ENCODE measurements around the gene MDK. TPM values are rescaled to one million over a fixed set of nuclear protein-coding genes. Genes with fewer than 3 reads are reported as not detected.
A peak's percentile ranks its signal among the peaks of the same experiment; 100 is the strongest.

Gene MDK
- total and polyA plus RNA-seq, 9 donors: 211 to 634 (median 411) TPM

DNA sequence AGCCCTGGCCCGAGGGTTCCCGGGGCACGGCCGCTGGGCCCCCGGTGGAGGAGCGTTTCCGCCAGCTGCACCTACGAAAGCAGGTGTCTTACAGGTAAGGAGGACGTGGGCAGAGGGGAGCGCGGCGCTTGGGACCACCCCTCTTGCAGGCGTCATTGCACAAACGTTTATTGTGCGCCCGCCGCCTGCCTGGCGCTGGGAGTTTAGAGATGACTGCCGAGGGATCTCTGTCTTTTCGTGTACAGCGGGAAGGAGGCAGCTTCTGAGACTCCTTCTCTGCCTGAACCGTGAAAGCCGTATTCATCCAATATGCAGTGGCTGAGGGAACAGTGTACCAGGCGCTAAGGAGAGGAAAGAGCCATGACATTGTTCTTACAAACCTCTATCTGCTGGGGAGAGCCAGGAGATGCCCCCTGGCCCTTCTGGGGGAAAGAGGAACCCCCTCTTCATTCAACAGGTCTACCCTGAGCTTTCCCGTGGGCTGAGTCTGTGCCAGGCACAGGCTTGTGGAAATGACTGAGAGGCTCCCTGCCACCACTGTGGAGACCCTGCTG, 48.0 kb upstream of the MDK start:
- Histone ChIP-seq H3K9me3 (no peaks in the 10 kb centered on the region), H3K27me3 (no peaks in the 10 kb centered on the region), H3K4me3 (peak overlapping the region; percentile 5), H3K27ac (no peak overlapping the region), H3K4me1 (ENCODE audit: insufficient read depth) (peaks cover 5% of the 10 kb centered on the region), H3K36me3 (no peaks in the 10 kb centered on the region)
- intact Hi-C loops (cut with DNase I): no loop called here
- no peak for DNase-seq
- TF ChIP-seq POLR2A (IDR thresholded peaks at IDR 0.05) (no peak), EP300 (IDR thresholded peaks at IDR 0.05) (no peak)
- TF ChIP-seq, protein P1, sequence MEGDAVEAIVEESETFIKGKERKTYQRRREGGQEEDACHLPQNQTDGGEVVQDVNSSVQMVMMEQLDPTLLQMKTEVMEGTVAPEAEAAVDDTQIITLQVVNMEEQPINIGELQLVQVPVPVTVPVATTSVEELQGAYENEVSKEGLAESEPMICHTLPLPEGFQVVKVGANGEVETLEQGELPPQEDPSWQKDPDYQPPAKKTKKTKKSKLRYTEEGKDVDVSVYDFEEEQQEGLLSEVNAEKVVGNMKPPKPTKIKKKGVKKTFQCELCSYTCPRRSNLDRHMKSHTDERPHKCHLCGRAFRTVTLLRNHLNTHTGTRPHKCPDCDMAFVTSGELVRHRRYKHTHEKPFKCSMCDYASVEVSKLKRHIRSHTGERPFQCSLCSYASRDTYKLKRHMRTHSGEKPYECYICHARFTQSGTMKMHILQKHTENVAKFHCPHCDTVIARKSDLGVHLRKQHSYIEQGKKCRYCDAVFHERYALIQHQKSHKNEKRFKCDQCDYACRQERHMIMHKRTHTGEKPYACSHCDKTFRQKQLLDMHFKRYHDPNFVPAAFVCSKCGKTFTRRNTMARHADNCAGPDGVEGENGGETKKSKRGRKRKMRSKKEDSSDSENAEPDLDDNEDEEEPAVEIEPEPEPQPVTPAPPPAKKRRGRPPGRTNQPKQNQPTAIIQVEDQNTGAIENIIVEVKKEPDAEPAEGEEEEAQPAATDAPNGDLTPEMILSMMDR (IDR thresholded peaks at IDR 0.05): no peak
- WGBS, 3 donors: 9 to 20% (median 13%) methylated on average over 18 to 25 of the region's 25 CpGs

GRCh38 chr11:46334211-46334610, 47.3 kb upstream of the MDK start:
- TF ChIP-seq POLR2A (IDR thresholded peaks at IDR 0.05) (no peak), EP300 (IDR thresholded peaks at IDR 0.05) (no peak)
- TF ChIP-seq, protein P1 (IDR thresholded peaks at IDR 0.05): no peak
- DNase-seq: no peak
- no peak overlapping the region for H3K4me3 ChIP-seq
- no peaks in the 10 kb centered on the region for H3K36me3 ChIP-seq
- H3K4me1 ChIP-seq (ENCODE audit: insufficient read depth): peaks cover 5% of the 10 kb centered on the region
- intact Hi-C loops (cut with DNase I): no loop called here
- no peak overlapping the region for H3K27ac ChIP-seq
- WGBS, 3 donors: 95% methylated on average over 3 of the region's 3 CpGs
- no peaks in the 10 kb centered on the region for H3K27me3 ChIP-seq
- no peaks in the 10 kb centered on the region for H3K9me3 ChIP-seq

GRCh38 chr11:46335271-46335670, 46.2 kb upstream of the MDK start:
- peaks cover 5% of the 10 kb centered on the region for H3K4me1 ChIP-seq (ENCODE audit: insufficient read depth)
- no peak overlapping the region for H3K27ac ChIP-seq
- no peak overlapping the region for H3K4me3 ChIP-seq
- H3K36me3 ChIP-seq: no peaks in the 10 kb centered on the region
- no peaks in the 10 kb centered on the region for H3K9me3 ChIP-seq
- 92 to 95% (median 95%) methylated on average over 6 of the region's 6 CpGs for WGBS, 3 donors
- H3K27me3 ChIP-seq: no peaks in the 10 kb centered on the region
- DNase-seq: no peak
- no peak for TF ChIP-seq EP300 (IDR thresholded peaks at IDR 0.05)
- no peak for TF ChIP-seq POLR2A (IDR thresholded peaks at IDR 0.05)
- intact Hi-C loops (cut with DNase I): no loop called here

GRCh38 chr11:46335890-46336562, 45.4 kb upstream of the MDK start:
- 91 to 93% (median 93%) methylated on average over 11 of the region's 11 CpGs for WGBS, 3 donors
- TF ChIP-seq POLR2A (IDR thresholded peaks at IDR 0.05) (no peak), EP300 (IDR thresholded peaks at IDR 0.05) (no peak)
- TF ChIP-seq, protein P1 (IDR thresholded peaks at IDR 0.05): no peak
- H3K27me3 ChIP-seq: no peaks in the 10 kb centered on the region
- H3K36me3 ChIP-seq: no peaks in the 10 kb centered on the region
- H3K4me3 ChIP-seq: no peak overlapping the region
- H3K4me1 ChIP-seq (ENCODE audit: insufficient read depth): no peaks in the 10 kb centered on the region
- H3K9me3 ChIP-seq: no peaks in the 10 kb centered on the region
- no peak for DNase-seq
- no peak overlapping the region for H3K27ac ChIP-seq
- intact Hi-C loops (cut with DNase I): no loop called here

GRCh38 chr11:46336563-46337180, 44.8 kb upstream of the MDK start:
- H3K9me3 ChIP-seq: no peaks in the 10 kb centered on the region
- intact Hi-C loops (cut with DNase I): no loop called here
- H3K36me3 ChIP-seq: no peaks in the 10 kb centered on the region
- WGBS, 3 donors: 78 to 90% (median 88%) methylated on average over 12 of the region's 12 CpGs
- peaks cover under 1% of the 10 kb centered on the region for H3K4me1 ChIP-seq (ENCODE audit: insufficient read depth)
- no peak overlapping the region for H3K4me3 ChIP-seq
- H3K27ac ChIP-seq: no peak overlapping the region
- no peaks in the 10 kb centered on the region for H3K27me3 ChIP-seq
- TF ChIP-seq, protein P1 (IDR thresholded peaks at IDR 0.05): no peak
- no peak for TF ChIP-seq POLR2A (IDR thresholded peaks at IDR 0.05)
- TF ChIP-seq EP300 (IDR thresholded peaks at IDR 0.05): no peak
- no peak for DNase-seq
